Mesenchymal stem cell (in vitro differentiated cells and primary cell): Measurements from ENCODE around the gene CPNE8.
A peak's percentile ranks its signal among the peaks of the same experiment; 100 is the strongest.

ENCODE experiments used
- DNase-seq: peaks from one replicate; pipeline ENCODE4 v3.0.0-alpha.2; 2013
- H2AFZ ChIP-seq: one replicate; pipeline ENCODE4 v1.6.1; 2013; ENCODE audit warnings: low read depth, mild to moderate bottlenecking, control low read depth, inconsistent platforms, low read length, moderate library complexity
- H2AK5ac ChIP-seq: 2 replicates; pipeline ENCODE4 v1.6.1; 2013; ENCODE audit warnings: low read length, moderate library complexity, mild to moderate bottlenecking, inconsistent platforms; ENCODE audit not compliant: severe bottlenecking
- H2BK120ac ChIP-seq: one replicate; pipeline ENCODE4 v1.6.1; 2013; ENCODE audit warnings: low read depth, mild to moderate bottlenecking, inconsistent platforms, low read length, moderate library complexity
- H2BK12ac ChIP-seq, 2 experiments: one replicate each; pipeline ENCODE4 v1.6.1; 2013; ENCODE audit warnings: inconsistent platforms in 2 of 2, low read length in 2 of 2, mild to moderate bottlenecking in 2 of 2, moderate library complexity in 2 of 2, control low read depth in 1 of 2
- H2BK15ac ChIP-seq: one replicate; pipeline ENCODE4 v1.6.1; 2013; ENCODE audit warnings: mild to moderate bottlenecking, low read depth, inconsistent platforms; ENCODE audit not compliant: poor library complexity, severe bottlenecking
- H2BK5ac ChIP-seq: 2 replicates; pipeline ENCODE4 v1.6.1; 2013; ENCODE audit warnings: low read depth, mild to moderate bottlenecking, low read length, control low read depth, inconsistent platforms; ENCODE audit not compliant: poor library complexity, severe bottlenecking
- H3K14ac ChIP-seq, 2 experiments: one replicate each; pipeline ENCODE4 v1.6.1; 2013; ENCODE audit warnings: inconsistent platforms in 2 of 2, low read length in 2 of 2, control low read depth in 1 of 2, mild to moderate bottlenecking in 1 of 2, moderate library complexity in 1 of 2
- H3K18ac ChIP-seq, 2 experiments: one replicate each; pipeline ENCODE4 v1.6.1; 2013; ENCODE audit warnings: inconsistent platforms in 2 of 2, low read length in 2 of 2, control low read depth in 1 of 2, low read depth in 1 of 2, mild to moderate bottlenecking in 1 of 2
- H3K23ac ChIP-seq, 2 experiments: one replicate each; pipeline ENCODE4 v1.6.1; 2013; ENCODE audit warnings: inconsistent platforms in 2 of 2, low read length in 2 of 2, mild to moderate bottlenecking in 2 of 2, moderate library complexity in 2 of 2, control low read depth in 1 of 2
- H3K27ac ChIP-seq: 2 replicates; pipeline ENCODE4 v1.5.1; 2013; ENCODE audit warnings: mild to moderate bottlenecking, moderate library complexity, low read length, control low read depth, inconsistent platforms; ENCODE audit not compliant: poor library complexity, severe bottlenecking
- H3K27me3 ChIP-seq, 2 experiments: 2 replicates each; pipeline versions ENCODE4 v1.6.1 to v1.7.0; 2013; ENCODE audit warnings: low read length in 2 of 2, mild to moderate bottlenecking in 2 of 2, moderate library complexity in 2 of 2, control low read depth in 1 of 2, inconsistent platforms in 1 of 2; ENCODE audit not compliant: control insufficient read depth in 1 of 2, insufficient read depth in 1 of 2
- H3K36me3 ChIP-seq, 2 experiments: 2 replicates each; pipeline versions ENCODE4 v1.6.1 to v1.7.0; 2013; ENCODE audit warnings: low read length in 2 of 2, control low read depth in 1 of 2, inconsistent platforms in 1 of 2, low read depth in 1 of 2, mild to moderate bottlenecking in 1 of 2; ENCODE audit not compliant: insufficient read depth in 2 of 2, control insufficient read depth in 1 of 2
- H3K4ac ChIP-seq, 2 experiments: one replicate each; pipeline ENCODE4 v1.6.1; 2013; ENCODE audit warnings: inconsistent platforms in 2 of 2, low read length in 2 of 2, mild to moderate bottlenecking in 2 of 2, moderate library complexity in 2 of 2, control low read depth in 1 of 2, low read depth in 1 of 2
- H3K4me1 ChIP-seq: 2 replicates; pipeline ENCODE4 v1.6.1; 2013; ENCODE audit warnings: low read depth, low read length, control low read depth; ENCODE audit not compliant: control insufficient read depth, insufficient read depth
- H3K4me2 ChIP-seq: 2 replicates; pipeline ENCODE4 v1.6.1; 2013; ENCODE audit warnings: low read length, mild to moderate bottlenecking, inconsistent platforms; ENCODE audit not compliant: poor library complexity, severe bottlenecking
- H3K4me3 ChIP-seq, 2 experiments: 2 replicates each; pipeline versions ENCODE4 v1.5.1 to v1.7.0; 2013; ENCODE audit warnings: low read length in 2 of 2, mild to moderate bottlenecking in 2 of 2, control low read depth in 1 of 2, low read depth in 1 of 2; ENCODE audit not compliant: insufficient read depth in 1 of 2
- H3K79me1 ChIP-seq: replicated peaks from 2 replicates; pipeline ENCODE4 v1.6.1; 2013; ENCODE audit warnings: mild to moderate bottlenecking, control low read depth, low read length, inconsistent platforms; ENCODE audit not compliant: poor library complexity, severe bottlenecking
- H3K9ac ChIP-seq: 2 replicates; pipeline ENCODE4 v1.7.0; 2013; ENCODE audit warnings: mild to moderate bottlenecking, low read length, moderate library complexity
- H3K9me3 ChIP-seq: 2 replicates; pipeline ENCODE4 v1.7.0; 2013; ENCODE audit warnings: mild to moderate bottlenecking, low read length; ENCODE audit not compliant: control insufficient read depth
- H4K8ac ChIP-seq: one replicate; pipeline ENCODE4 v1.6.1; 2013; ENCODE audit warnings: inconsistent platforms, mild to moderate bottlenecking, low read length, moderate library complexity
- H4K91ac ChIP-seq: one replicate; pipeline ENCODE4 v1.6.1; 2013; ENCODE audit warnings: mild to moderate bottlenecking, low read length, inconsistent platforms
- WGBS: methylation state at CpG from one replicate; pipeline ENCODE4 v1.1.7; 2013; ENCODE audit warnings: mixed read lengths; 5-methylcytosine and 5-hydroxymethylcytosine counted together

The CPNE8 gene

DNA sequence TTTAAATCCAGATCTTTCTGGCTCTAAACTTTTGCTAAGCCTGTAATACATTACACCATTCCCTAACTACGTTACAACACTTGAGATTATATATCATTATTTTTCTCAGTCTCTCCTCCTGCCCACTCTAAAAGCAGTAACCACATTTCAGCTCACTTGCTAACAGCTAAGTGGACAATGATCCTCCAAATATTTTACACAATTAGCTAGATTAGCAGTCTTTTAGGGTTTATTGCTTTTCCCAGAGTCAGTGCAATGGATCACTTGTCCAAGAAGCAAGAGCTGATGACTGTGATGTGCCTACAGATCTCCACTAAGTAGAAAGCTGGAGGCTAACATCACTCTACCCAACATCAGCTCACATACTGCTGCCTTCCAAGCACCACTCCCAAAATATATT is 17.6 kb downstream of the CPNE8 start:
- Histone ChIP-seq H4K8ac (no peak overlapping the region), H2BK120ac (no peak overlapping the region), H2BK12ac (no peak overlapping the region), H3K4me1 (no peaks in the 10 kb centered on the region), H2BK15ac (no peak overlapping the region), H3K36me3 (no peaks in the 10 kb centered on the region), H3K4ac (no peak overlapping the region), H3K14ac (no peak overlapping the region), H3K27ac (no peak overlapping the region), H3K18ac (no peak overlapping the region), H3K4me3 (no peak overlapping the region), H3K9me3 (no peaks in the 10 kb centered on the region), H3K23ac (no peak overlapping the region), H2AK5ac (no peak overlapping the region), H3K27me3 (no peaks in the 10 kb centered on the region), H2BK5ac (no peak overlapping the region), H2AFZ (no peak overlapping the region), H4K91ac (no peak overlapping the region), H3K4me2 (no peak overlapping the region), H3K9ac (no peak overlapping the region), H3K79me1 (peaks cover 30% of the 10 kb centered on the region)
- WGBS: 58% methylated on average over 1 of the region's 1 CpG
- DNase-seq: peak; percentile 16

DNA sequence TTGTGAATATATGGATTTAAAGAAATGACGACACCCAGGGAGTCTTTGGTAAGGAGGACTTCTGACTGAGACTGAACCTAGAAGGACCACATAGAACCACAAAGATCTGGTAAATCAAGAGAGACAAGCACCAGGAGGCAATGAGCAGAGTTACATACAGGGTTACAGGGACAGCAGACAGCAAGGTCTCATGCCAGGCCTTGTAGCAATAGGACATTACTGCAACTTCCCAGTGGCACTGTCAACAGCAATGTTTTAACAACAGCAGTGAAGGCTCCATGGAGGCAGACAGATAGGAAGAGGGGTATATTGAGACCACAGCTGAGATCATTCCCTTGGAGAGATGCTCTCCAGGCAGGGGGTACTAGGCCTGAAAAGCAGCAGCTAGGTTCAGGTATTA is 18.5 kb downstream of the CPNE8 start:
- no peak overlapping the region for H3K4me3 ChIP-seq
- no peak for DNase-seq
- no peak overlapping the region for H3K23ac ChIP-seq
- 100% methylated on average over 1 of the region's 1 CpG for WGBS
- no peaks in the 10 kb centered on the region for H3K9me3 ChIP-seq
- no peak overlapping the region for H3K4ac ChIP-seq
- H2BK120ac ChIP-seq: no peak overlapping the region
- H2BK5ac ChIP-seq: no peak overlapping the region
- no peak overlapping the region for H4K8ac ChIP-seq
- no peaks in the 10 kb centered on the region for H3K4me1 ChIP-seq
- no peak overlapping the region for H3K14ac ChIP-seq
- no peak overlapping the region for H3K4me2 ChIP-seq
- no peaks in the 10 kb centered on the region for H3K27me3 ChIP-seq
- H3K27ac ChIP-seq: no peak overlapping the region
- H2AFZ ChIP-seq: no peak overlapping the region
- no peak overlapping the region for H3K18ac ChIP-seq
- H3K9ac ChIP-seq: no peak overlapping the region
- peaks cover 32% of the 10 kb centered on the region for H3K79me1 ChIP-seq
- H2BK12ac ChIP-seq: peak overlapping the region in 1 of 2 experiments; percentile 8
- no peak overlapping the region for H2BK15ac ChIP-seq
- no peaks in the 10 kb centered on the region for H3K36me3 ChIP-seq
- H2AK5ac ChIP-seq: no peak overlapping the region
- no peak overlapping the region for H4K91ac ChIP-seq

DNA sequence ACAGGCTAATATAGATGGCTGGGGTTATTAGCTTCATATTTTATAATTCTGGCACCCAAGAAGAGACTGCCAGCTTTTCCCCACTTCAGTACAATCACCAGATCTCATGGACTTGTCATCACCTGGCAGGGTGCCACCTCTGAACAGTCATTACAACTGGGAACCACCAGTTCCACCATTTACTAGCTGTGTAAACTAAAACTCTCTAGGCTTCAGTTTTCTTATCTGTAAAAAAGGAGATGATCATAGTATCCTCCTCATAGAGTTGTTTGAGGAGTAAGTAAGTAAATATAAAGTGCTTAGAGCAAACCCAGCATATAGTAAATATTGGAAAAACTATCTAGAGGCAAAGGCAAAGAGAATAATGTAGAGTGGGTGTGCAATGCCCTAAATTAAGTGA is 19.3 kb downstream of the CPNE8 start:
- Histone ChIP-seq H3K36me3 (no peaks in the 10 kb centered on the region), H3K27ac (no peak overlapping the region), H3K4me1 (no peaks in the 10 kb centered on the region), H3K18ac (no peak overlapping the region), H3K79me1 (peaks cover 32% of the 10 kb centered on the region), H3K4ac (no peak overlapping the region), H3K14ac (no peak overlapping the region), H3K4me3 (no peak overlapping the region), H2BK5ac (no peak overlapping the region), H4K8ac (no peak overlapping the region), H3K27me3 (no peaks in the 10 kb centered on the region), H3K4me2 (no peak overlapping the region), H2BK12ac (no peak overlapping the region), H2BK120ac (no peak overlapping the region), H3K9me3 (no peaks in the 10 kb centered on the region), H4K91ac (no peak overlapping the region), H2AK5ac (no peak overlapping the region), H2BK15ac (no peak overlapping the region), H2AFZ (no peak overlapping the region), H3K23ac (no peak overlapping the region), H3K9ac (no peak overlapping the region)
- DNase-seq: peak; percentile 80

DNA sequence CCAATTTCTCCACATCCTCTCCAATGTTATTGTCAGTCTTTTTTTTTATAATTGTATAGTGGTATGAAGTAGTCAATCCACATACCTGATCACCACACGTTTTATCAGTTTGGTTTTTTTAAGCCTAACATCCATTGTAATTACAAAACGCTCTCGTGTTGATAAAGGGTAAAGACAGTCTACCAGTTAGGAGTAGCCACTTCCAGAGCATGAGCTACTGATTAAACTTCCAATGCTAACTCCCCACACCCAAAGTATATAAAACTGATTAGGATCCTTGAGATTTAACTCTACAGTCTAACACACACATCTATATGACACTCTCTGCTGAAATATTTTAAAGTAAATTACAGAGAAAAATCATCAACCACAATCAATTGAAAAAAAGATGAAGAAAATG is 20.7 kb downstream of the CPNE8 start:
- Histone ChIP-seq H3K9ac (no peak overlapping the region), H3K18ac (no peak overlapping the region), H2BK120ac (no peak overlapping the region), H2AFZ (no peak overlapping the region), H3K4me3 (no peak overlapping the region), H3K27ac (no peak overlapping the region), H2AK5ac (no peak overlapping the region), H4K8ac (no peak overlapping the region), H3K23ac (no peak overlapping the region), H3K79me1 (peaks cover 28% of the 10 kb centered on the region), H3K9me3 (no peaks in the 10 kb centered on the region), H3K36me3 (no peaks in the 10 kb centered on the region), H3K4me2 (no peak overlapping the region), H4K91ac (no peak overlapping the region), H3K14ac (no peak overlapping the region), H2BK15ac (no peak overlapping the region), H3K4me1 (no peaks in the 10 kb centered on the region), H2BK12ac (no peak overlapping the region), H3K4ac (no peak overlapping the region), H2BK5ac (no peak overlapping the region), H3K27me3 (no peaks in the 10 kb centered on the region)
- 90% methylated on average over 3 of the region's 3 CpGs for WGBS
- no peak for DNase-seq
